ENCODE data around the gene MCTP1.

The MCTP1 gene

GRCh38 chr5:95070453-95070852 lies 214.4 kb downstream of the MCTP1 start:
- no peak for FAIRE-seq

- FAIRE-seq = no peak
Observed at GRCh38 chr5:95069948-95070347, 214.9 kb downstream of the MCTP1 start.

- no peak for FAIRE-seq
Observed at GRCh38 chr5:95069021-95069420, 215.9 kb downstream of the MCTP1 start.

GRCh38 chr5:95068289-95068910 lies 216.5 kb downstream of the MCTP1 start:
- FAIRE-seq = no peak

GRCh38 chr5:95066048-95066447 lies 218.8 kb downstream of the MCTP1 start:
- FAIRE-seq = no peak

GRCh38 chr5:95063492-95063891 lies 221.4 kb downstream of the MCTP1 start:
- FAIRE-seq = no peak

GRCh38 chr5:95060098-95060497 lies 224.8 kb downstream of the MCTP1 start:
- no peak for FAIRE-seq

GRCh38 chr5:95059636-95060035 lies 225.3 kb downstream of the MCTP1 start:
- no peak for FAIRE-seq

- FAIRE-seq = no peak
Observed at GRCh38 chr5:95057615-95058014, 227.3 kb downstream of the MCTP1 start.

GRCh38 chr5:95053253-95053652 lies 231.6 kb downstream of the MCTP1 start:
- no peak for FAIRE-seq

GRCh38 chr5:95050708-95051107 lies 234.2 kb downstream of the MCTP1 start:
- no peak for FAIRE-seq

- no peak for FAIRE-seq
Observed at GRCh38 chr5:95048628-95049027, 236.3 kb downstream of the MCTP1 start.

GRCh38 chr5:95045181-95045965 lies 239.5 kb downstream of the MCTP1 start:
- no peak for FAIRE-seq

GRCh38 chr5:95044096-95044495 lies 240.8 kb downstream of the MCTP1 start:
- FAIRE-seq = no peak

GRCh38 chr5:95043648-95044047 lies 241.2 kb downstream of the MCTP1 start:
- no peak for FAIRE-seq

- FAIRE-seq = no peak
Observed at GRCh38 chr5:95043234-95043633, 241.7 kb downstream of the MCTP1 start.

- FAIRE-seq = no peak
Observed at GRCh38 chr5:95042037-95042436, 242.9 kb downstream of the MCTP1 start.

GRCh38 chr5:95035891-95036685 lies 248.8 kb downstream of the MCTP1 start:
- FAIRE-seq = no peak

GRCh38 chr5:95032801-95033200 lies 252.1 kb downstream of the MCTP1 start:
- no peak for FAIRE-seq

- no peak for FAIRE-seq
Observed at GRCh38 chr5:95029569-95030366, 255.1 kb downstream of the MCTP1 start.

GRCh38 chr5:95027775-95028174 lies 257.1 kb downstream of the MCTP1 start:
- FAIRE-seq = no peak

- FAIRE-seq = no peak
Observed at GRCh38 chr5:95027151-95027721, 257.7 kb downstream of the MCTP1 start.
